NCI-H1417 (cell line): ENCODE measurements around the gene SMCHD1.
A peak's percentile ranks its signal among the peaks of the same experiment; 100 is the strongest.
"Not testable (repeated sequence)": the region's sequence is repeated elsewhere in the genome, so short reads cannot be mapped to it uniquely, and the experiment has no call there.

ENCODE experiments used
- DNase-seq, 3 experiments: peaks; one replicate each; lab custom pipeline; 2025; lab: John Stamatoyannopoulos, UW

SMCHD1 gene

DNA sequence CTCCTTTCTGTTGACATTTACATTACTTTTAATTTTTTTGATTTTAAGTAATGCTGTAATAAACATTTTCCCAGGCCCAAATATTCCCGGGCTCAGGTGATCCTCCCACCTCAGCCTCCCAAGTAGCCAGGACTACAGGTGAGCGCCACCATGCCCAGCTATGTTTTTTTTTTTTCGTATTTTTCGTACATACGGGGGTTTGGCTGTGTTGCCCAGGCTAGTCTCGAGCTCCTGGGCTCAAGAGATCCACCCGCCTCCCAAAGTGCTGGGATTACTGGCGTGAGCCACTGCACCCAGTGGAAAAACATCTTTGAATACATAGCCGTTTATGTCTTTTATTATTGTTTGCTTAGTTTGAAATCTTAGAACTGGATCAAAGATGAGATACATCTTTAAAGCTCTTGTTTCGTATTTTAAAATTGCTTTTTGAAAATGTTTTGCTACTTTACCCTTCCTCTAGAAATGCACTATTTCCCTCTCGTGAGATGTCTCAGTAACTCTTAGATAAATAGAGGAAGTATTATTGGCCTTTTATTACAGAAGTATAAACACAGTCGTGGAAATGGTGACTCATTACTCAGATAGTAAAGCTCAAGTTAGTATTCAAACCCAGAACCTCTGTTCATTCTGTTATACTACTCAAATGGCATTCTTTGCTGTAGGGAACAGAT, 2.4 kb downstream of the SMCHD1 start:
- no peak for DNase-seq

DNA sequence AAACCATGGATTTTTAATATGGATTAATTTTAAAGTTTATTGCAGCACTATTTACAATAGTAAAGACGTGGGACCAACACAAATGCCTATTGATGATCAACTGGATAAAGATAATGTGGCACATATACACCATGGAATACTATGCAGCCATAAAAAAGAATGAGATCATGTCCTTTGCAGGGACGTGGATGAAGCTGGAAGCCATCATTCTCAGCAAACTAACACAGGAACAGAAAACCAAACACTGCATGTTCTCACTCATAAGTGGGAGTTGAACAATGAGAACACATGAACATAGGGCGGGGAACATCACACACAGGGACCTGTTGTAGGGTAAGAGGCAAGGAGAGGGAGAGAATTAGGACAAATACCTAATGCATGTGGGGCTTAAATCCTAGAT, 5.3 kb downstream of the SMCHD1 start:
- not testable (repeated sequence) for DNase-seq

DNA sequence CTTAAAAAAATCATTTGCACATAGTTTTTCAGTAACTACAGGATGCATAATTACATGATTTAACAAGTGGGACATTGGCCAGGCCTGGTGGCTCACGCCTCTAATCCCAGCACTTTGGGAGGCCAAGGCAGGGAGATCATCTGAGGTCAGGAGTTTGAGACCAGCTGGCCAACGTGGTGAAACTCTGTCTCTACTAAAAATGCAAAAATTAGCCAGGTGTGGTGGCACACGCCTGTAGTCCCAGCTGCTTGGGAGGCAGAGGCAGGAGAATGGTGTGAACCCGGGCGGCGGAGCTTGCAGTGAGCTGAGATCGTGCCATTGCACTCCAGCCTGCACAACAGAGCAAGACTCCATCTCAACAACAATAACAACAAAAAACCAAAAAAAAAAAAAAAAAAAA, 6.8 kb downstream of the SMCHD1 start:
- DNase-seq, result not testable (repeated sequence)

DNA sequence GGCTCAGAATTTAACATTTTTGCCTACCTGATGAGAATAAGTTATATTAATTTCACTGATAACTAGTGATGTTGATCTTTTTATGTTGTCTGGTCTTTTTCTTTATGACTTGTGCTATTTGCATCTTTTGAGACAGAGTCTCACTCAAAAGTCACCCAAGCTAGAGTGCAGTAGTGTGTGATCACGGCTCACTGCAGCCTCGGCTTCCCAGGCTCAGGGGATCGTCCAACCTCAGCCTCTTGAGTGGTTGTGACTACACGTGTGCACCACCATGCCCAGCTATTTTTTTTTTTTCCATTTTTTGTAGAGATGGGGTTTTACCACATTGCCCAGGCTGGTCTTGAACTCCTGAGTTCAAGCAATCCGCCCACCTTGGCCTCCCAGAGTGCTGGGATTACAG, 7.5 kb downstream of the SMCHD1 start:
- no peak for DNase-seq

DNA sequence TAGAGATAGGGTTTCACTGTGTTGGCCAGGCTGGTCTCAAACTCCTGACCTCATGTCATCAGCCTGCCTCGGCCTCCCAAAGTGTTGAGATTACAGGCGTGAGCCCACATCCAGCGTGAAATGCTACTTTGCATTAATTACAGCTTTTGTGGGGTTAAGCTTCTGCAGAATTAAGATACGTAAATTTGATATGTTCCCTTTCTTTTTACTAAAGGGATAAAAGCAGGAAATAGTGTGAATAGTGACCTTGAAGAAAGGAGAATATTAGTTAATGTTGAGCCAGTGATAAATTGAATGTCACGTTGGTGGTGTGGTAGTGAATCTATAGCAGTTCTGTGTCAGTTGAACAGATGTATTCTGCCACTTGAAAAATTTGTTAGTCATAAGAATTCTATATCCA, 16.9 kb downstream of the SMCHD1 start:
- no peak for DNase-seq

DNA sequence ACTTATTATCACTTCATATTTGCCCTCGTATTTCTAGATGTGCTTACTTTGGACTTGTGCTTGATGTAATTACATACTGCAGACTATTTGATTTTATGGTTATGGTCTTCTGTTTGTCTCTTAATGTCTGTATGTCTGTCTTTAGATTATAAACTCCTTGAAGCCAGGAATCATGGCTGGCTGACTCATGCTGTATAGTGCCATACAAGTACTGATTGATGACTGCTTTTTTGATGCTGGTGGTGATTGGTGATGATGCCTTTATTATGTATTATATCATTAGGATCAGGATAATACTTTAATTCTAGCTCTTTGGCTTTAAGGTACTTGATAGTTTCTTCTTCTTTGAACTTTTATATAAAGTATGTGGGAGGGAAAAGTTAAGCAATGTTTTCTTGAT, 17.3 kb downstream of the SMCHD1 start:
- DNase-seq, result no peak

DNA sequence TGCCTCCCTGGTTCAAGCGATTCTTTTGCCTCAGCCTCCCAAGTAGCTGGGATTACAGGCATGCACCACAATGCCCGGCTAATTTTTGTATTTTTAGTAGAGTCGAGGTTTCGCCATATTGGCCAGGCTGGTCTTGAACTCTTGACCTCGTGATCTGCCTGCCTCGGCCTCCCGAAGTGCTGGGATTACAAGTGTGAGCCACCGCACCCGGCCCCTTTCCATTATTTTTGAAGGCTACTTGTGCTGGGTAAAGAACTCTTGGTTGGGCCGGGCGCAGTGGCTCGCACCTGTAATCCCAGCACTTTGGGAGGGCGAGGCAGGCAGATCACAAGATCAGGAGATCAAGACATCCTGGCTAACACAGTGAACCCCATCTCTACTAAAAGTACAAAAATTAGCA, 23.4 kb downstream of the SMCHD1 start:
- DNase-seq, result not testable (repeated sequence)

DNA sequence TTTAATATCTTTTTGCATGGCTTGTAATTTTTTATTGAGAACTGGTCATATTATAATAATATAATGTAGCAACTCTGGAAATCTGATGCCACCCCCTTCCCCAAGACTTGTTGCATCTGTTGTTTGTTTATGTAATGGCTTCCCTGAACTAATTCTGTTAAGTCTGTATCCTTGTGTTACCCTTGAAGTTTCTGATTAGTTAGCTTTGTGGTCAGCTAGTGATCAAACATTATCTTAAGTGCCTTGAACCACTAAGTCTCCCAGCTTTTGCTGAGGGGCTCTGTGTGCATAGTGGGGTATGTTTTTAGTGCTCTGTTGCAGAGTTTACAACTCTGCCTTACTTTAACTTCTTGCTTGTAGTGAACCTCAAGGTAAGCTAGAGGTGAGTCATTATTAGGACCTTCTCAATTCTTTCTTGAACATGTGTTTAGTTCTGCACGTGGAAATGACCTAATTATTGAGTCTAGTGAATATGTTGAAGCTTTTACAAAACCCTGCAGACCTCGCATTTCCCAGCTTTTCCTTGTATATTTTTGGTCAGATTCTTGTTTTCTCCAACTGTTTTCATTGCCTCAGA, 24.8 kb downstream of the SMCHD1 start:
- no peak for DNase-seq

DNA sequence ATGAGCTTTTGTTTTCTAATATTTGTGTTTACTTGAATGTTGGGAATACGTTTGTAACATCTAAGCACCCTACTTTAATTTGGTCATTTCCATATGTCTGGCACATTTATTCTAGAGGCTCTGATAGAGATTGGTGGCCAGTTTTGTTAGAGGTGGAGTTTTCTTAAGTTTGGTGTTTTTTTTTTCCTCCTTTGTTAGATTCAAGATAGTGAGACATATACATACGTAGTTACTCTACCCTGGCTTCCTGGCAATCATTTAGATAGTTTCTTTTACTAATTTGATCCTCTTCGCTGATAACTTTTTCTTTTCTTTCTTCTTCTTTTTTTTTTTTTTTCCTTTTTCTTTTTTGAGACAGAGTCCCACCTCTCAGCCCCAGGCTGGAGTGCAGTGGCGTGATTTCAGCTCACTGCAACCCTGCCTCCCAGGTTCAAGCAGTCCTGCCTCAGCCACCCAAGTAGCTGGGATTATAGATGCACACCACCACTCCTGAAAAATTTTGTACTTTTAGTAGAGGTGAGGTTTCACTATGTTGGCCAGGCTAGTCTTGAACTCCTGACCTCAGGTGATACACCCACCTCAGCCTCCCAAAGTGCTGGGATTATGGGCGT, 26.6 kb downstream of the SMCHD1 start:
- no peak for DNase-seq

DNA sequence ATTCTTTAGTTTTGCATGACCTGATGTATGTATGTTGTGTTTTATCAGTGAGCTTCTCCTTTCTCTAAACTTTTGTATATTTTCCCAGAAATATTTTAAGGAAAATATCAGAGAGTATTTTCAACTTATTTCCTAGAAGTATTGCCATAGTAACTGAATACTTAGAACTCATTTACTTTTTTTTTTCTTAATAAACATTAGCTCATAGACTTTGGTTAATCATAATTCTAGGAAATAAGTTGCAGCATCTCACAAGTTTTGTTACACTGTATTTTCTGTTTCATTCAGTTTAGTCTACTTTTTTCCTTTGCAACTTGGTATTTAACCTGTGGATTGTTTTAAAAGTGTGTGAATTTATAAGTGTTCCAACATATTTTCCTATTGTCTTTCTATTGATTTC, 27.5 kb downstream of the SMCHD1 start:
- DNase-seq, result no peak

DNA sequence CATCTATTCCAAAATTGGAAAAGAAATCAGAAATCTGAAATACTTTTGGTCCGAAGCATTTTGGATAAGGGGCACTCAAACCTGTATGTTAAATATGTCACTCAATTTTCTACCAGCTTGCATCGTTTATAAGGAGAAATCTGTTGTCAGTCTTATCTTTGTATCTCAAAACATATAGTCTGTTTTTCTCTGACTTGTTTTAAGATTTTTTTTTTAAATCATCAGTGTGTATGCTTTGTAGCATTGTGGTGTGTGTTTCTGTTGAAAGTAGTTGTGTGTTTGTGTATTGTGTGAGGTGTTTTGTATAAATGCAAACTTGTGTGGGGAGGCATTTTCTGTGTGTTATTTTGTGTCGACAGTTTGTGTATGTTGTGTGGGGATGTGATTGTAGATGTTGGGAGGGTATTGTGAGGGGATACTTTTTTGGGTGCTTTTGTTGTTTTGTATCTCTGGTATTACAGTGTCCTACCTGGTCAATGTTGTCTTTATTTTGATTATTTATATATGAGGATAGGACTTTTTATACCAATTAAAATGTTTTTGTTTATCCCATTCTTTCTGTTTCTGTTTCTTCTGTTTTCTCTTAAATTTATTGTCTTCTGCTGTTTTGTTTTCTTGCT, 30.9 kb downstream of the SMCHD1 start:
- peak in 1 of 3 experiments; percentile 16 for DNase-seq

DNA sequence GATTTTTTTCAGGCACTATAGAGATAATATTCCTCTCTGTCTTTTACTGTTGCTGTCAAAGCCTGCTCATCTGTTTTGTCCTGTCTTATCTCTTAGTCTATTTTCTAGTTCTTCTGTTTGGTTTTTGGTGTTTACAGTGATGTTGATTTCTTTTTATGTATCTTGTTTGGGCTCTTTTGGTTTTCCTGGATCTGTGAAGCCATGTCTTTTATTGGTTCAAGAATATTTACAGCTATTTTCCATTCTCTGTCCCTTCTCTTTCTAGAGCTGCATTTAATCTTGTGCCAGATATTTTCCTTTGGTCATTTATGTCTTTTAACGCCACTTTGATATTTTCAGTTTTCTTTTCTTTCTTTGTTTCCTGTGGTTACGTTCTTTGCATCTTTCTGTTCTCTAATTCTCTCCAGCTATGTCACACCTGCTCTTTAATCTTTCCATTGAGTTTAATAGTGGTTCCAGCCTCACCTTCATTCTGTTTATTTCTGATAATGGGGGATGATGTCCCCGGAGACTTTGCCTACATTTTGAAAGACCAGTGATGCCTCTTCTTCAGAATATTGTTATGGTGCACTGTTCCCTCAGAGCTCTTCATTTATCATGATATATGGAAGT, 32.0 kb downstream of the SMCHD1 start:
- DNase-seq, result no peak

DNA sequence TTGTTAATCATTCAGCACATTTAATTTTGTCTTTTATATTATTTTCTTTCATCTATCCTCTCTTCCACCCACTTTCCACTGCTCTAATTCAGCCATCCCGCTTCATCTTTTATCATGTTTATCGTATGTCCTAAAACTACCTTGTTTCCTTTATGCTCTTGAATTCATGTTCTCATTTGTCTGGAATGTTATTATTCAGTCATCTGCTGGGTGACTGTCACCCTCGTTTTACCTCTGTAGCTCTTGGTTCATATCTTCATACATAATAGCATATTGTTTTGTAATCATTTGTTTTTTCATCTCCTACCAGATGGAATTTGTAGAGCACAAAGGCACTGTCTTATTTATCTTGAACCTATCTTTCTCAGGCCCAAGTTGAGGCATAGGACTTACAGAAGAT, 37.0 kb downstream of the SMCHD1 start:
- no peak for DNase-seq

DNA sequence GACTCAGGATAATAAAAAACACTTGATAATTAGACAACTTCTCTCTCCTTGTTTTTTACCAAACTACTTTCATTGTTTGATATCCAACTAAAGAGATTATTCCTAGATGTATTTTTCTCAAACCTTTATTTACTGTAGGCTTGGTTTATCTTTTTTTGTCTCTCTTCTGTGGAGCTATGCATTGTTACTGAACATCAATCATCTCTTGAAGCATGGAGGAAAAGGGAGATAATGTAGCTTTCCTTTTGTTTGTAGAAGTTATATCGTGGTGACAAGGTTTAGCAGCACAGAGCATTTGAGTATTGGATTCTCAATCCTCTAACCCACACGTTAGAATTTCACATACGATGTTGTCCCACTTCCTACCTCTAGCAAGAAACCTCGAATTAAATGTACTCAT, 41.7 kb downstream of the SMCHD1 start:
- DNase-seq, result no peak

DNA sequence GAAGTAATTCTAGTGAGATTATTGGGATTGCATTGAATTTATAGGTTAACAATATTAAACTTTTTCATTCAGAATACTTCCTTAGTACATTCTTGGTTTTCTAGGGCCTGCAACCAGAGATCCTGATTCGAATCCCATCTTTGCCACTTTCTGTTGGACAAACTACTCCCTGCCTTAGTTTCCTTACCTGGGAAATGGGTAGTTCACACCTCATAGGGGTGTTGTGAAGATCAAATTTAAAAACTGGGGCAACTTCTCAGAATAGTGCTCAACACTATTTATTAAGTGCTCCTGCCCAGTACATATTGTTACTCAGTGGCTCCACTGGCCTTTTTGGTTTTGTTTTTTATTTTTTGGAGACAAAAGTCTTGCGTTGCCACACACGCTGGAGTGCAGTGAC, 43.5 kb downstream of the SMCHD1 start:
- no peak for DNase-seq

DNA sequence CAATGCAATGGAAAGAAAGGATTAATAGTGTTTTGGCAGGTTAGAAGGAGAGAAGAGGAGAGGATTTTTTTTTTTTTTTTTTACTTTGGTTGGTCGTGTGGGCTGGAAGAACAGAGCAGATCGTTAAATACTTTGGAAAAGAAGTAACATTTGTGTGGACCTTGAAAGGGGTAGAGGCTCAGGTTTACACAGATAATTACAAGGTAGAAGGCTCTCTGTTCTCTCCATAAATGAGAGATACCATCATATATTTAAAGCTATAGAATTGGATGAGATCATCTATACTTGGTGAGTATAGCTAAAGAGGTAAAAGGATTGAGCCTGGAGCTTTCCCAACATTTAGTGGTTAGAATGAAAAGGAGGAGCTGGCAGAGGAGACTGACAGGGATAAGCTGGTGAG, 49.0 kb downstream of the SMCHD1 start:
- DNase-seq, result peak in 1 of 3 experiments; percentile 33

DNA sequence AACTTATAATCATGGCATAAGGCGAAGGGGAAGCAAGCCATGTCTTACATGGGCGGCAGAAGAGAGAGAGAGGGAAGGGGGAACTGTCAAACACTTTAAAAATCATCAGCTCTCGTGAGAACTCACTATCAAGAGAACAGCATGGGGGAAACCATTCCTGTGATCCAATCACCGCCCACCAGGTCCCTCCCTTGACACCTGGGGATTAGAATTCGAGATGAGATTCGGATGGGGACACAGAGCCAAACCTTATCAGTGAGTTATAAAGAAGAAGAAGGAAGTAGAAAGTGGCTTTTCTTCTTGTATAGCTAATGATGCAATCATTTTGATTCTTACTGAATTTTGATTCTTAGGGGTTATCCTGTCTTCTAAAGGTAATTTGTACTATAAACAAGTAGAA, 51.4 kb downstream of the SMCHD1 start:
- no peak for DNase-seq

DNA sequence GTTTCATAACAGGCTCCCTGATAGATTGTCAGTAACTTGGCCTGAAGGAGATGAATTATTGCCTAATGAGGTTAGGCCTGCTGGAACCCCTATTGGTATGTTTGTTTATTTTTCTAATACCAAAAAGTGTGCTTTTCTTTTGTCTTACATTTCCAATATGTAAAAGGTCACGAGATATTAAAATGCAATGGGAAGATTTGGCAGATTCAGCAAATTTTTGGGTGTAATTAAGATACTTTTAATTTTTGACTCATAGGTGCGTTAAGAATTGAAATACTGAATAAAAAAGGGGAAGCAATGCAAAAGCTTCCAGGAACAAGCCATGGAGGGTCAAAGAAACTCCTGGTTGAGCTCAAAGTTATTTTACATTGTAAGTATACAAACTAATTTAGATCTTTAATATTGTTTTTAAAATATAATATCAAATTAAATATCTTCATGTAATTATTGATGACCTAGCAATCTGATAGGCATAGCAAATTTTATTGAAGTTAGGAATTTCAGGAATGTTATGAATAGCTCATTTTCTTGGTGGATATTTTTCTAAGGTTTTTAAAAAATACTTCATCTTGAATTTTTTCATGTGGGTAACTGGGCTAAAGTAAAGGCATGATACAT, 52.1 kb downstream of the SMCHD1 start:
- no peak for DNase-seq

DNA sequence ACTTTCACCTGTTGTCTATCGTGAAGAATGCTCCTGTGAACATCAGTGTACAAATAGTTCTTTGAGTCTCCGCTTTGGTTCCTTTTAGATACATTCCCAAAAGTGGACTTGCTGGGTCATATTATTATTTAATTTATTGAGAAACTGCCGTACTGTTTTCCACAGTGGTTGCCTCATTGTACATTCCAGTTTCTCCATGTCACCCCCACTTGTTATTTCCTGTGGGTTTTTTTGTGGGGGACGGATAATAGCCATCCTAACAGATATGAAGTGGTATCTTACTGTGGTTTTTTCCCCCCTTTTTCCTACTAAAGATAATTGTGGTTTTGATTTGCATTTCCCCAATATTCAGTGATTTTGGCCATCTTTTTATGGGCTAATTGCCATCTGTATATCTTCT, 53.8 kb downstream of the SMCHD1 start:
- no peak for DNase-seq

DNA sequence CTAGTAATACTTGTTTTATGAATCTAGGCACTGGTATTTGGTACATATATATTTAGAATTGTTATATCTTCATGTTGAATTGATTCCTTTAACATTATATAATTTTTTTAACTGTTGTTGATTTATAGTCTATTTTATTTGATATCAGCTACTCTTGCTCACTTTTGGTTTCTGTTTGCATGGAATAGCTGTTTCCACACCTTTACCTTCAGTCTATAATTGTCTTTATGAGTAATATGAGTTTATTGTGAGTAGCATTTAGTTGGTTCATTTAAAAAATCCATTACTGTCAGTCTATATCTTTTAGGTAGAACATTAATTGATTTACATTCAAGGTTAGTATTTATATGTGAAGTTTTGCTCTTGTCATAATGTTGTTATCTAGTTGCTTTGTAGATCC, 58.6 kb downstream of the SMCHD1 start:
- DNase-seq, result no peak

DNA sequence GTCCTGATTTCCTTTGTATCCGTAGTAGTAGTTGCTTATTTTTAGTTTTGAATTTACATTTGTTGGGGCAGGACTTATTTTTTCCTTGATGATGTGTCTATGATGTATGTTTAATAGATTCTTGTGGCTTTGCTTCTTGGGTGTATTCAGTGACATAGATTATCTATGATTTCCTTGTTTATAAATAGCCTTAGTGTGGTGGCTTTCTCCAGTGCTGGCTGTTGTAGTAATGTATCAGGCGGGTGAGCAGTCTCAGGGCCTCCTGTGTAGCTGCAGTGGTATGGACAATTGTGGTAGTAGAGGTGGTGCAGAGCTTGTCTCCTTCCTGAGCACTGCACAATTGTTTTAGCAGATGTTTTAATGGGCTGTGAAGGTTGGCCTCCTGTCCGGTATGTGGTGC, 60.5 kb downstream of the SMCHD1 start:
- DNase-seq, result no peak
